GM12892 (cell line): ENCODE results near the gene DDC.

Source experiments
- POLR2A ChIP-seq: IDR thresholded peaks from 2 replicates; pipeline ENCODE4 v1.6.1; 2011; ENCODE audit warnings: low read depth, low read length, control low read depth
- POLR2AphosphoS5 ChIP-seq: IDR thresholded peaks from 2 replicates; pipeline ENCODE4 v1.6.1; 2011; ENCODE audit warnings: low read depth, low read length, control low read depth

GRCh38 chr7:50512384-50512783 lies 52.8 kb downstream of the DDC start:
- TF ChIP-seq POLR2A (no peak), POLR2AphosphoS5 (no peak)
